PC-3 (cell line): ENCODE results near the gene KCNC3.

Source experiments
- EZH2 ChIP-seq: fragments of 300-600 bp; sonication (generic); IDR thresholded peaks from one replicate; pipeline ENCODE4 v1.6.1; 2017; ENCODE audit warnings: antibody characterized with exemption, mild to moderate bottlenecking, low read length; ENCODE audit not compliant: unreplicated experiment
- TF ChIP-seq, protein P1 (sequence below): fragments of 300-600 bp; sonication (generic); conservative IDR thresholded peaks from 2 replicates; pipeline ENCODE4 v1.5.1; 2017; ENCODE audit warnings: antibody characterized with exemption, low read depth, mild to moderate bottlenecking, low read length

DNA sequence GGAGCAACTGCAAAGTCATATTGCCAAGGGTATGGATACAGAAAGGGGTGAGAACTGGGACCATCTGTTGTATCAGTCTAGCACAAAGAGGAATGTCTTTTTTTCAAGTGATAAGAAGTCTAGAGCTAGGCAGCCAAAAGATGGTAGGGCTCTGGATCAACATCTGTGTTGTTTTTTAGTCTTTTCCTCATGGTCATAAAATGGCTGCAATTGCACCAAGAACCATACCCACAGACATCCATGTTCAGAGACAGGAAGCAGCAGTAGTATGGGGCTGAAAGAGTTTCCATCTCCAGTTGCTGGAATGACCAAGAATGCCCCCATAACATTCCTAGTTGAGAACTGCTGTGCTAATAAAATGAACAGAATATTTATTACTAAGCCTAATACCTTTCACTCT lies 25.6 kb downstream of the KCNC3 start:
- TF ChIP-seq, protein P1, sequence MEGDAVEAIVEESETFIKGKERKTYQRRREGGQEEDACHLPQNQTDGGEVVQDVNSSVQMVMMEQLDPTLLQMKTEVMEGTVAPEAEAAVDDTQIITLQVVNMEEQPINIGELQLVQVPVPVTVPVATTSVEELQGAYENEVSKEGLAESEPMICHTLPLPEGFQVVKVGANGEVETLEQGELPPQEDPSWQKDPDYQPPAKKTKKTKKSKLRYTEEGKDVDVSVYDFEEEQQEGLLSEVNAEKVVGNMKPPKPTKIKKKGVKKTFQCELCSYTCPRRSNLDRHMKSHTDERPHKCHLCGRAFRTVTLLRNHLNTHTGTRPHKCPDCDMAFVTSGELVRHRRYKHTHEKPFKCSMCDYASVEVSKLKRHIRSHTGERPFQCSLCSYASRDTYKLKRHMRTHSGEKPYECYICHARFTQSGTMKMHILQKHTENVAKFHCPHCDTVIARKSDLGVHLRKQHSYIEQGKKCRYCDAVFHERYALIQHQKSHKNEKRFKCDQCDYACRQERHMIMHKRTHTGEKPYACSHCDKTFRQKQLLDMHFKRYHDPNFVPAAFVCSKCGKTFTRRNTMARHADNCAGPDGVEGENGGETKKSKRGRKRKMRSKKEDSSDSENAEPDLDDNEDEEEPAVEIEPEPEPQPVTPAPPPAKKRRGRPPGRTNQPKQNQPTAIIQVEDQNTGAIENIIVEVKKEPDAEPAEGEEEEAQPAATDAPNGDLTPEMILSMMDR, result no peak
- no peak for TF ChIP-seq EZH2
